Astrocyte (in vitro differentiated cells and primary cell): ENCODE data around the gene SRPRB.

Experiments
- CTCF ChIP-seq: IDR thresholded peaks from 2 replicates; pipeline ENCODE4 v1.5.1; 2011; ENCODE audit warnings: low read depth, mild to moderate bottlenecking, inconsistent platforms, low read length, moderate library complexity; ENCODE audit not compliant: insufficient read depth
- EZH2 ChIP-seq: IDR thresholded peaks from 2 replicates; pipeline ENCODE4 v1.6.1; 2012; ENCODE audit warnings: mild to moderate bottlenecking, low read length, inconsistent platforms; ENCODE audit not compliant: insufficient read depth

GRCh38 chr3:133759740-133760305, 45.8 kb upstream of the SRPRB start:
- TF ChIP-seq EZH2 = no peak
- TF ChIP-seq CTCF = no peak
